HG03103 (cell line): Measurements from ENCODE around the gene SBF2.

Source experiments
- ATAC-seq: cut with Tn5 transposase; IDR thresholded peaks from one replicate; pipeline ENCODE4 v1.9.1; 2021; ENCODE audit warnings: low read depth; ENCODE audit not compliant: unreplicated experiment

The SBF2 gene

DNA sequence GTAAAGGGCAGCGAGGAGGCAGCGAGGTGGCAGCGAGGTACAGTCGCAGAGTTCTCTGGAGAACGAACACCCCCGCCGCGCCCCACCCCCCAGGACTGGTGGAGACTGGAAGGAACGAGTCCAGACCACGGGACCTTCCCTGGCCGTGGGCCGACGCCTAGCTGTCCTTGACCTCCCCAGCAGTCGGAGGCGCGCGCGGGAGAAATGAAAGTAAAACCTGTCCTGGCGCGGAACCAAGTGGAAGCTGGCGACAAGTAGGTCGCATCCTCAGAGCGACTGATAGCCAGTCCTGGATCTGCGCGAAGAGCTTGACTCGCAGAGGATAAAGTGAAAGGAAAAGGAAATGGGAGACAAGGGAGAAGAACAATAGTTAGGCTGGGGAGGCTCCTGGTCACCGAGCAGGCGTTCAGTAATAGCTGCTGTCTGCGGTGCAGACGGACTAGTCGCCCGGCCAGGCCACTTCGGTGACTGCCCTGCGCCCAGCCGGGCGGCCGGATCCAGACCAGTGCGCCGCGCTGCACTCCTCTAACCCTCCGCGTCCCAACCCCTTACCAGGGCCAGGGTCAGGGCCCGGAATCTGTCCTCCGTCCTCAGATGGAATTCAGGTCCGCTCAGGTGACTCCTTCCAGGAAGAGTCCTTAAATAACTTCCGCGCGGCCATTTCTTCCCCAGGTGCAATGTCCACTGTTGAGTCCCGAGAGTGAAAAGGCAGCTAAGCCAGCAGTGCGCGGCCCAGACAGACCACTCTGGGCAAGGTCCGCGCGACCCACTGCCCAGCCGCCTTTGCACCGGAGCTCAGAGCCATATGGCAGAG lies 8.9 kb upstream of the SBF2 start:
- no peak for ATAC-seq

DNA sequence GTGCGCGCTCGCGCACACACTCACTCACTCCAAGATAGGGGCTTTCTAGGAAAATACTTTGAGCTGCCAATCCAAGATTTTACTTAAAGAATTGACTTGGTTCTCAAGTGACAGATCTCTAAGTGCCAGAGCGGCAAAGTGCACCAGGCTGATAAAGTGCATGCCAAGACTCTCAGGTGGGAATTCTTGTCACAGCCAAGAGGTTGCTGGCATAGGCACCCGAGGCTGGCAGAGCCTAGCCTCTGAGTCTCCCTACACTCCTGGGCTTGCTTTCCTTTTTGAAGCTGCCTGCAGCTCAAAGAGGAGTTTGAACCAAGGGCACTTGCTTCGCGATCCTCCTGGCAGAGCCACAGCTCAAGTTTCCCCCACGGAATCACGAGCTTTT lies 8.3 kb upstream of the SBF2 start:
- ATAC-seq, result no peak

DNA sequence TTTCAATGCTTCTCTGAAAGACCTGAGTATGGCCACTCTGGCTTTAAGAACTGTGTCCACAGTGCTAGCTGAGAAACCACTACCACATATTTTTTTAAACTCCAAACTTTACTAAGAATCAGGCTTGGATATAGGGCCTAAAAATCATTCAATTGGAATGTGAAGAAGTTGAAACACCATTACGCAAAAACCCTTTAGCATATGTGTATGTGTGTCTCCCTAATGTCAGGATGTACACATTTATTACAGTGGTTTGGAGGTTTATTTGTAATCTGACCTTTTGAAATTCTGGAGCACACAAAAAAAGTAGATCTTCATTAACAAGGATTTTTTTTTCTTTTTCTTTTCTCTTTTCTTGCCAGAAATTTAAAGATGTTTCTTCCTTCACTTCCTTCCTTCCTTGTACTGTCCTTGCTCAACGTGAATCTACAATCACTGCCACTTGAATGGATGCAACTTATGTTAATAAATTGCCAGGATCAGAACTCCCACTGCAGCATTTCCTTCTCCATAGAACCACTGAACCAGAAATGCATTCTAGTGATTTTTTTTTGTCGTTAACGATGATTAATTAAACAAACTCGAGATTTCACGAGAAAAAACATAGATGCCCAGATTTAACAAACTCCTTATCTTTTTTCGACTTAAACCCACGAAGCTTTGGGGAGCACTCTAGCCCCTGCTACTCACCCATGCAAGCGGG lies 7.8 kb upstream of the SBF2 start:
- ATAC-seq, result no peak

DNA sequence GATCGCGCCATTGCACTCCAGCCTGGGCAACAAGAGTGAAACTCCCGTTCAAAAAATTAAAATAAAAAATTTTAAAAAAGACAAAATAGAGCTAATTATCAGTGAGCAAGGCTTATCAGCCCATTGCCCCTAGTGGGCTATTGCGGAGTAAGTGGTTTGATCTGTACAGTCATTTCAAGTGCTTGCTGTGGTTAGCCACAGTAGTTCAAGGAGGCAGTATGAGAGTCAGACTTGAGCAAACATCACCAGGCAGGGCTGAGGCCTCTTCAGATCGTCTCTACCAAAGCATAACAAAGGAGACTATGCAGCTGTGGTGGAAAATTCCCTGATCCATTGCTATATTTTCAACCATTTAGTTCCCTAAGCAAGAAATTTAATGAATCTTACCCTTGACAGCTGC lies 4.3 kb upstream of the SBF2 start:
- ATAC-seq, result peak; percentile 95

DNA sequence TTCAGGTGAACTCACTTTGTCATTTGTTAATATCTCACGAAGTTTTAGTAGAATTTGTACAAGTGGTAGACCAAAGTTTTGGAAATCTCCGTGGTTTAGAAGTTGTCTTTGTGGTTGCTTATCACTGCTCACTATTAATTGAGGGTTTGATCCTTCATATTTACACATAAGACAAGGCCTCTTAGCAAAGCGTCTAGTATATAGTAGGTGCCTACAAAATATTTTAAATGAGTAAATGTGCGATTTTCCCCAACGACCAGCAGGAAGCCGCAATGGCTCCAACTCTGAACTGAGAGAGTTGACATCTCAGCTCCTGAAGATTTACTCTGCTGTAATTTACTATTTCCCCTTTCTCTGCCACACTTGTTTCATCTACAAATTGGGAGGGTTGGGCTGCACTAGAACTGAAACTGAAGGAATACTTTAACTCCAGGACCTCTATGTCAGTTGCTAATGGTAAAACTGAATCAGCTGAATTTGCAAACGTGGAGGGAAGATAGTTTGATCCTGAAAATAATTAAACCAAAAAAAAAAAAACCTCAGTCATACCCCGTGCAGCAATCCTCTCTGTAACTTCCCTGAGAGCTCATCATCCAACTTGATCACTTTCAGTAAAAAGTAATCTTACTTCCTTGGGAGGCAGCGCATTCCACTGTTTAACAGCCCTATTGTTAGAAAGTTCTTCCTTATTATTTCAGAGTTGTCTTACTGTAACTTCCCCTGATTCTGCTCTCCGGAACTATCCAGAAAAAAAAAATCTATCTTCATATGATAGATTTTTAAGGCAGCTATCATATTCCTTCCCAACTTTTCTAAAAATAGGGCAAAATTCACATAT lies 1.3 kb upstream of the SBF2 start:
- no peak for ATAC-seq

DNA sequence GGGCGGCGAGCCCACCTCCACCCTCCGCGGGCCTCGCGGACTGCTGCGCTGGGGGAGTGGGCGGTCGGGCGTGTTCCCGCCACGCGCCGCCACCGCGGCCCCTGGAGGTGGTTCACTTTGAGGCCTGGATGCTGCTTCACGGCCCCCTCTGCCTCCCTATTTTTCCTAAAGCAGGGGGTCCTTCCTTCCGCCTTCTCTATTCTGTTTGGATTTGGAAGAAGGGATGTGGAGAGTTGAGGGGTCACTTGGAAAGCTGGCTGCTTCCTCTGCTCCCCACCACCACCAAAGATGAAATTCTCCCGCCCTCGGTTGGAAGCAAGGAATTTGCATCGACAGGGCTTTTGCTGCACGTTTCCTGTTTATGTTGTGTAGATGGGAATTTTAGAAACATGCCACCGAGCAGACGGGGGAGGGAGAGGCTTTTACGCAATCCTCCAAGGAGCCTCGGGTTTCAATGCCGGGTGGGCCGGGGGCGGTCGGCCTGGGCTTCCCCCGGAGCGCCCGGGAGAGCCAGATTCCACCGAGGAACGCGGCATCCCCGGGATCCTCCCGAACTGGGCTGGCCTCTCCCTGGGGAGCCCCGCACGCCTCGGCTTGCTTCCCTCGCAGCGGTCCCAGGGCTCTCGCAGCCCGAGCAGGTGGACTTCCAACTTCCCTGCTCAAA lies 403 bp upstream of the SBF2 start:
- no peak for ATAC-seq

DNA sequence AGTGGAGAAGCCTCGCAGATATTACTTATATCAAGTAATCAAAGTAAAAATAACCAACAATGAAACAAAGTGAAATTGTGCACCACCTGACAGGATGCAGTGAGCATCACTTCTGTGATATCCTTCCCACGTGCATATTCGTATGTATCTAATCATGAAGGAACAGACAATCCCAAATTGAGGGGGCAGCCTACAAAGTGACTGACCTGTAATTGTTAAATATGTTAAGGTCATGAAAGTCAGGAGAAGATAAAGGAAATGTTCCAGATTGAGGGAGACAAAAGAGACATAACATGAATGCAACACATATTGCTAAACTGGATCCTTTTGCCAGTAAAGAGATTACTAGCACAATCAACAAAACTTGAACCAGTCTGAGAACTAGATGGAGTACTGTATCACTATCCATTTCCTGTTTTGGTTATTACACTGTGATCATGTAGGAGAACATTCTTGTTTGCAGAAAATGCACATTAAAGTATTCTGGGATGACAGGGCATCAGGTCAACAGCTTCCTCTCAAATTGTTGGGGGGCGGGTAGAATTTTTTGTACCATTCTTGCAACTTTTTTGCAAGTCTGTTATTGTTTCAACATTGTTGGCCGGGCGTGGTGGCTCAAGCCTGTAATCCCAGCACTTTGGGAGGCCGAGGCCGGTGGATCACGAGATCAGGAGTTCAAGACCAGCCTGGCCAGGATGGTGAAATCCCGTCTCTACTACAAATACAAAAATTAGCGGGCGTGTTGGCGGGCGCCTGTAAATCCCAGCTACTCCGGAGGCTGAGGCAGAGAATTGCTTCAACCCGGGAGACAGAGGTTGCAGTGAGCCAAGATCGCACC lies 2.0 kb downstream of the SBF2 start:
- ATAC-seq, result no peak

DNA sequence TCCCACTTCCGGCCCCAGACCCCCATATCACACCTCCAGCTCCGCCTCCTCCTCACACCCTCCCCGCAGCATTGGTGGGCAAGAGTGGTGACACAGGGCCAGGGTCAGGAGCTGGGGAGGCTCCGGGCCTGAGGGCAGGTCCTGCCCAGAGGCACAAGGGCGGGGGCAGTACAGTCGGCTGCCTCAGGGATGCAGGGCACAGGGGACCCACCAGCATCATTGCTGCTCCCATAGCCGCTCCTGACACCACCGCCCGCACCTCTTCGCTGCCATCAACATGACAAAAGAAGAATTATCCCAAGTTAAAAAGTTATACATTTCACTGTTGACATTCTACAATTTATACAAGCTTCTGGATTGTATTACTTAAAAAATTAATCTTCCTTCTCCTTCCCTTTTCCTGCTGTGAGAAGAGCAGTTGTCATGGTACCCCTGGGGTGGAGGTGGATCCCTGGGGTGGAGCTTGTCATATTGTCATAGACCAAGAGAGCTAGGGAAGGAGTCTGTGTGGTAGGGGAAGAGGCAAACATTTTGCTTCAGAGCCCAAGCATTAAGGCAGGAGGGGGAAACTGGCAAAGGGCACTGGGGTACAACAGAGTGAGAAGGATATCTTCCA lies 4.1 kb downstream of the SBF2 start:
- no peak for ATAC-seq

DNA sequence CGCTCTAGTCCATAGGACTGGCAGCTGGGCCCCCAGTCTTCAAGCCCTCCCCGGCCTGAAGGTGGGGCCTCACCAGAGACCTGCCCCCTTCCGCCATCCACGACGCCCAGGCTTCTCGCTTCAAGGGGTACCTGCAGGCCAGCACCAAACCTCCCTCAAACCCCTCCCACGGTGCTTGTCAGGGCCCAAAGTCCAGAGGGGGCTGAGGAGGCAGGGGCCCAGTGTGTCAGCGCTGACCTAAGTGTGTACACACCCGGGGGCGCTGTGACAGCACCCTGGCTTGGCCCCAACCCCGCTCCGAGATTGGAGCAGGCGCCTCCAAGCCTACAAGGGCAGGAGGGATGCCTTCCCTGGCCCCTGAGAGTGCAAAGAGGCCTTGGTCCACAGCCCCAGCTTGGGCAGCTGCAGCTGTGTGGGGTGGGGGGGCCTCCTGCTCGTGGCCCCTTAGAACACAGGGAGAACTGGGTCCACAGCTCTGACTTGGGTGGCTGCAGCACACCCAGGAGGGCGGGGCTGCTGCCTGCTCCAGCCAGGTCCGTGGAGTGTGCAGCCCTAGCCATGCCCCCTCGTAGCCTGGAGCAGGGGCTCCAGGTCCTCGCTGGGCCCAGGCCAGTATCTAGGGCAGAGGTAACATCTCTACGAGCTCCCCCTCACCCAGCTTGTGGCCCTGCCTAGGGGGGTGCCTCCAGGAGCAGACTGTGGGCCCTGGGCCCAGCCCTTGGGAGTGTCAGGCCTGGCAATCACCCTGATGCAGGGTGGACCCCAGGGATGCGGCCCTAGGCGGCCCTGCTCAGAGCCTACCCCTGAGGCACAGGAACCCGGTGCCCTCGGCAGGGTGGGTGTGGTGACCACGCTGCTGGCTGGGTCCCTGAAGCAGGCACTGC lies 4.9 kb downstream of the SBF2 start:
- ATAC-seq, result no peak

DNA sequence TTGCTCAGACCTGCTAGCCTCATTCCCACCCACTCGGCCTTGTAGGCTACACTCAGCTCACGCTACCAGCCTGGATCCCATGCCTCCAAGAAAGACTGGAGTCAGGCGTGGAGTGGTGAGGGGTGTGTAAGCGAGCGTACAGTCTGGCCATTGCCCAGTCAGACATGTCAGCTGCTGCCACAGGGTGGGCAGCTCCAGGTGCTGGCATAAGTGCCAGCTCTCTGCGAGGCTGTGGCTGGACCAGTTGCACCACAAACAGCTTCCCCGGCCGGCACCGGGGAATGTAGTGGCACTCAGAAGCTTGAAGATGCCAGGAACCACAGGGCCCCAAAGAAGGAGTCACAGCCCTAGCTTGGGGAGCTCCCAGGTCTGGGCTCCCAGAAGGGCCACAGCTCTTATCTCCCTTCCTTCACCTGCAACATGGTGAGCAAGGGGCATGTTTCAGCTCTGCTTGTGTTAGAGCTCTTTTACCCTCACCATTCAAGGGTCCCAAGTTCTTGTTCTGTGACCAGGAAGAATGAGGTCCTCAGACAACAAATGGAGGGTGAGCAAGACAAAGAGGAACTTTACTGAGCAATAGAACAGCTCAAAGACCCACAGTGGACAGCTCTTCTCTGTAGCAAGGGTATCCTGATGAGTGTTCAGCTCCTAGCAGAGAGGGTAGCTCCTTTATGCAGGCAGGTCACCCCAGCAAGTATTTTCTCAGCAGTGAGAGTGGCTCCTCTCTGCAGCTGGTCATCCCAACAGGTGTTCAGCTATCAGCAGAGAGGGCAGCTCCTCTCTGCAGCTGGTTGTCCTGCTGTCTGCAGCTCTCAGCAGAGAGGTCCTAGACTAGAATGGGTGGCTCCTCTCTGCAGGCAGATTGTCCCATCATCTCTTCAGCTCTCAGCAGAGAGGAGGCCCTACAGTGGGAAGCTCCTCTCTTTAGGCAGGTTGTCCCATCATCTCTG lies 6.0 kb downstream of the SBF2 start:
- ATAC-seq, result no peak

DNA sequence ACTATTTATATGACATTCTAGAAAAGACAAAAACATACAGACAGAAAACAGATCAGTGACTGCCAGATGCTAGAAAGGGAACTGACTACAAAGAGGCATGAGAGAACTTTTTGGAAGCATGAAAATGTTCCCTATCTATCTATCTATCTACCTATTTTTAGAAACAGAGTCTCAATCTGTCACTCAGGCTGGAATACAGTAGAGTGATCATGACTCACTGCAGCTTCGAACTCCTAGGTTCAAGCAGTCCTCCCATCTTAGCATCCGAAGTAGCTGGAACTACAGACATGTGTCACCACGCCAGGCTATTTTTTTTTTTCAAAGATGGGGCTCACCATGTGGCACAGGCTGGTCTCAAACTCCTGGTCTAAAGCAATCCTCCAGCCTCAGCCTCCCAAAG lies 6.9 kb downstream of the SBF2 start:
- ATAC-seq, result no peak

DNA sequence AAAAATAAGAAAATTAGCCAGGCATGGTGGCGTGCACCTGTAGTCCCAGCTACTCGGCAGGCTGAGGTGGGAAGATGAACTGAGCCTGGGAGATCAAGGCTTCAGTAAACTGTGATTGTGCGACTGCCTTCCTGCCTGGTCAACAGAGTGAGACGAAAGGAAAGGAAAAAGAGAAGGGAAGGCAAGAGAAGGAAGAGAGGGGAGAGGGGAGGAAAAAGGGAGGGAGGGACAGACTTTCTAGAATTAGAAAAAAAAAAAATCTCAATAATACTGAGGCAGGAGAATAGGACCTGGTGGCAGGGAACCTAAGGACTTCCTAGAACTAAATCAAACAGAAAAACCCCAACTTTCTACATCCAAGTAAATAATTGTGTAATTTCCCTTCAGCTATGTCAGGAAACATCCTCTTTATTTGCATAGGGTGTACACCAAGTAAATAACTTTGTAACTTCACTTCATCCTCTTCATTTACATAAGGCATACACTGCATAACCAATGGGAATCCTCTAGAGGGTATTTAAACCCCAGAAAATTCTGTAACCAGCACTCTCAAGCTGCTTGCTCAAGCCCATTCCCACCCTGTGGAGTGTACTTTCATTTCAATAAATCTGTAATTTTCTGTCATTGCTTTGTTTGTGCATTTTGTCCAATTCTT lies 8.7 kb downstream of the SBF2 start:
- no peak for ATAC-seq

DNA sequence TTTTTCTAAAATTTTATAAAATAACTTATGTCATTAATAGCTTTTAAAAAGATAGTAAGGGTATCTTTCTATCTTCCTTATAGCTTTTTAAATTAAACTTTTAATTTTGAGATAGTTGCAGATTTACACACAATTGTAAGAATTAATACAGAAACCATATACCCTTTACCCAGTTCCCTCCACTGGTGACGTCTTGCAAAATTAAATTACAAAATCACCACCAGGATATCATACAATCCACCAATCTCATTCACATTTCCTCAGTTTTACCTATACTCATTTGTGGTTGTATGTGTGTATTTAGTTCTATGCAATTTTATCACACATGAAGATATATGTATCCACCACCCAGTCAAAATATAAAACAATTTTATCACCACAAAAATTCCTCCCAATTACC lies 10.0 kb downstream of the SBF2 start:
- no peak for ATAC-seq

DNA sequence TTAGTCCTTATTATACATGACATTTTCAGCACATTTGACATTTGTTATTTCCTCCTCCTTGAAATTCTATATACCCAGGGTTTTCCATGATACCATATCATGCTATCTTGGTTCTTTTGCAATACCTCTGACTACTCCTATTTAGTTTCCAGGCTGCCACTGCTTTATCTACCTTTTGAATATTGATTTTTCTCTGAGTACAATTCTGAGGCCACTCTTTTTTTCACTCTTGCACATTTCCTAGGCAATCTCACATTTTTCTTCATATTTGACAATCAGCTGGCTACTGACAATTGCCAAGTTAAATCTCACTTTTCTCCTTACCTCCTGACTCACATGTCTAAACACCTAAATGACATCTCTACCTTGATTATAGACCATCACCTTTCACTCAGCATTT lies 11.9 kb downstream of the SBF2 start:
- ATAC-seq, result no peak

DNA sequence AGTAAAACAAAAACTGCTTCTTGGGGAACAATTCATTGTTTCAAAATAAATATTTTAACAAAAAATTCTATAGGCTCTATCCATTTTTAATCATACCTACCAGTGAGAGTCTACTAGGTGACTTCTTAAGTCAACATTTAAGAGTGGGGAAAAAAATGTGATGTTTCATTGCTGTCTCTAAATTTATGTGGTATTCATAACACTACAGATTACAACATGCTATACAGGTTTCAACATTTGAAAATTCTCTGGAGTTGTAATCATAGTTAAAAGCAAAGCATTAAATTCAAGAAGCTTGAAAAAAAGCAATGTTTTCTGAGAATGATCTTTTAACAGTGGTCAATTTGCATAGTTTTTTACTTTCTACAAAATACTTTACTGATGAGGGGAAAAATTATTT lies 18.3 kb downstream of the SBF2 start:
- ATAC-seq, result no peak

DNA sequence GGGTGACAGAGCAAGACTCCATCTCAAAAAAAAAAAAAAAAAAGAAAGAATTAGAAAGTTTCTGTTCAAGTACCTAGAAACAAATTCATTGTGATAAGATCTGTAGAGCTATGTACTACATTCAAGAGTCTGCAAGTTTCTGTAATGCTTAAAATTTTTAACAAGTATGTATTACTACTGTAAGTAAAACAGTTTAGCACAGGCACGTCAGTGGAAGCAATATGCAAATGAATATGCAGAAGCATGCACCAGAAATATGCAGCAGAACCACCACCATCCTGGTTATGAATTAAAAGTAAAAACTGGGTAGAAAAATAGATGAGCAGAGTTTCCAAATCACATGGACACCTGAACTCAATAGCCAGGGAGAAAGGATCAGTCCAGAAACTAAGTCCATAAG lies 19.3 kb downstream of the SBF2 start:
- ATAC-seq, result no peak

DNA sequence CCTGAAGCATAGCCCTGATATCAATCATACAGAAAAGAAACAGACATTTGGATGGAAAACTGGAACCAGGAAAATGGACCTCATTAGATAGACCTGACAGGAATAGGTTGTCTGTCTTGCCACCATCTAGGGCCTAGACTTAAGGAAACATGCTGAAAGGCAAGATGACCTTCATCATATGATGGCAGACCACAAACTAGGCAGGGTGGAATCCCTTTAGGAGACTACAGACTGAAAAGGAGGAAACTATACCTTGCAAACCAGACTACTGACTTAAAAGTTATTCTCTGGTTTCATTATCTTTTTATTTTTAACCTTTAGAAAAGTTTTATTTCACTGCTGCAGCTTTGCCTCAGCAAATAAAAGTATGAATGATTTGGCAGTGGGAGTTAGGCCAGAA lies 20.3 kb downstream of the SBF2 start:
- no peak for ATAC-seq
